ELR (cell line): Measurements from ENCODE around the gene ETV3.

Source experiments
- DNase-seq: peaks from one replicate; pipeline ENCODE4 v3.0.0-alpha.2; 2015; ENCODE audit warnings: low read depth

ETV3 gene

GRCh38 chr1:157091186-157091585 lies 47.0 kb downstream of the ETV3 start:
- no peak for DNase-seq

GRCh38 chr1:157090771-157091170 lies 47.4 kb downstream of the ETV3 start:
- DNase-seq = no peak

GRCh38 chr1:157090196-157090647 lies 48.0 kb downstream of the ETV3 start:
- peak; percentile 85 for DNase-seq

GRCh38 chr1:157089789-157090188 lies 48.4 kb downstream of the ETV3 start:
- DNase-seq = no peak

- DNase-seq = no peak
Observed at GRCh38 chr1:157088607-157089006, 49.6 kb downstream of the ETV3 start.

GRCh38 chr1:157087030-157087429 lies 51.2 kb downstream of the ETV3 start:
- DNase-seq = no peak

- DNase-seq = no peak
Observed at GRCh38 chr1:157086299-157086698, 51.9 kb downstream of the ETV3 start.

- peak; percentile 27 for DNase-seq
Observed at GRCh38 chr1:157085421-157085820, 52.8 kb downstream of the ETV3 start.

- no peak for DNase-seq
Observed at GRCh38 chr1:157084720-157085119, 53.5 kb downstream of the ETV3 start.

- no peak for DNase-seq
Observed at GRCh38 chr1:157081707-157082106, 56.5 kb downstream of the ETV3 start.

GRCh38 chr1:157080714-157081113 lies 57.5 kb downstream of the ETV3 start:
- DNase-seq = no peak

- DNase-seq = no peak
Observed at GRCh38 chr1:157077394-157077793, 60.8 kb downstream of the ETV3 start.

GRCh38 chr1:157073944-157074685 lies 64.1 kb downstream of the ETV3 start:
- peak; percentile 69 for DNase-seq
